GM13977 (cell line): ENCODE results near the gene ZBTB42.

Source experiments
- DNase-seq: peaks from one replicate; pipeline ENCODE4 v3.0.0; 2012; ENCODE audit warnings: low spot score
- CTCF ChIP-seq: IDR thresholded peaks from 2 replicates; pipeline ENCODE4 v1.5.1; 2012; ENCODE audit warnings: mild to moderate bottlenecking, control low read depth; ENCODE audit not compliant: insufficient read depth; ENCODE audit errors: extremely low read depth, missing control alignments
- in situ Hi-C: fragments of 300-500 bp; cut with MboI; formaldehyde crosslinking; loops from one replicate; pipeline ENCODE4 v1.12.0; 2022; ENCODE audit warnings: low sequenced_read_pairs, low pct_unique_long_range_greater_than_20kb, mixed read lengths, inconsistent platforms; ENCODE audit not compliant: unreplicated experiment

Gene ZBTB42

GRCh38 chr14:104803280-104803911 is 2.5 kb downstream of the ZBTB42 start:
- DNase-seq = no peak
- in situ Hi-C loops = no loop called here
- TF ChIP-seq CTCF = no peak

- DNase-seq = no peak
- in situ Hi-C loops = no loop called here
- no peak for TF ChIP-seq CTCF
Observed at GRCh38 chr14:104803912-104804410, 3.1 kb downstream of the ZBTB42 start.

- in situ Hi-C loops = no loop called here
- TF ChIP-seq CTCF = no peak
- no peak for DNase-seq
Observed at GRCh38 chr14:104804481-104805325, 3.8 kb downstream of the ZBTB42 start.

- no peak for DNase-seq
- in situ Hi-C loops = no loop called here
- no peak for TF ChIP-seq CTCF
Observed at GRCh38 chr14:104805326-104805678, 4.4 kb downstream of the ZBTB42 start.

- DNase-seq = no peak
- in situ Hi-C loops = no loop called here
- TF ChIP-seq CTCF = no peak
Observed at GRCh38 chr14:104805941-104806624, 5.2 kb downstream of the ZBTB42 start.

GRCh38 chr14:104806625-104807465 is 5.9 kb downstream of the ZBTB42 start:
- in situ Hi-C loops = no loop called here
- no peak for DNase-seq

More at GRCh38 chr14:104806625-104807465, 5.9 kb downstream of the ZBTB42 start:
- no peak for TF ChIP-seq CTCF
